ENCODE measurements around the gene SPEN.

The SPEN gene

DNA sequence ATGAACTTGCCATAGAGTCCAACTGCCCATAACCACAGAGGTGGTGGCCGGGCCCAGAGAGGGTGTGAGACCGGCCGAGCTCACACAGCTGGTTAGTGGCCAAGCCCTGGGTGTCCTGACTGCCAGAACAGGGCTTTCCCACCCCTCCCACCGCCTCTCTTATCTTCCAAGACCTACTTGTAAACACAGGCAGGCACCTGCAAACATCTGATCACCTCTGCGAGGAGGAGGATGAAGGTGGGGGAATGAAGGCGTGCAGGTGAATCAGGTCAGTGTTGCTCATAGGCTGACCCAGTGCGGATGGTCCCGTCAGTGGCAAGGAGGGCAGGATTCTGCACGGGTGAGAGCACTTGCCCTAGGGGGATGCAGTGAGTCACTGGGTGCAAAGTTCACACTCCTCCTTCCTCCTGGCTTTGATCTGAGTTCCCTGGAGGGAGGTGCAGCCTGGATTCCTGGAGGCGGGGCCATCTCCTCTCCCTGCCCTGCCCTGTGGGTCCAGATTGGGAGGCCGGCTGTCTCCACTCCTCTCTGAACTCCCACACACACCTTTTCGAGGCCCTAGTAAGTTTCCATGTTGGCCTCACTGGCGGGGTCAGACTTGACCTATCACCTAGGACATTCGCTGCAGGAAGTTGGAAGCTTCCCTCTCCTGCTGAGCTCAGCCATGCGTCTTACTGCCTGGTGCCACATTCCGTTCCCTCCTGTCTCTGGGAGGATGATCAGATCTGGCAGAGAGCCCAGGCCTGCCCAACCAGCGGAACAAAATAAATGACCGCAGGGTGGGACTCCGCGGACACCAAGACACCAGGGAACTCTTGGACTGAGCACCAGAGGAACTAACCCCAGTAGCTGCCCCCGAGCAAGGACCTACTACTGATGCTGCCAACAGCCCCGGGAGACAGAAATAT is 47.3 kb upstream of the SPEN start:
- Histone ChIP-seq H3K4me1 (ENCODE audit: control insufficient read depth, low read length) (peaks cover 3% of the 10 kb centered on the region; the same call in 1 of the 2 replicates), H3F3A (ENCODE audit: control insufficient read depth, insufficient read depth) (no peaks in the 10 kb centered on the region), H3K36me3 (ENCODE audit: control insufficient read depth, low read length) (no peaks in the 10 kb centered on the region), H3K27ac (ENCODE audit: low read depth, low read length) (no peak overlapping the region), H3K9me3 (ENCODE audit: control insufficient read depth, insufficient read depth, low read length) (no peaks in the 10 kb centered on the region), H3K27me3 (ENCODE audit: control insufficient read depth, low read length) (no peaks in the 10 kb centered on the region), H4K20me1 (ENCODE audit: control insufficient read depth, insufficient read depth, low read depth, low read length) (no peaks in the 10 kb centered on the region), H3K4me2 (ENCODE audit: low read length) (no peak overlapping the region), H3K9me2 (replicated peaks; ENCODE audit: control insufficient read depth, low read length) (no peaks in the 10 kb centered on the region), H3K4me3 (ENCODE audit: low read length) (no peak overlapping the region), H3K79me2 (ENCODE audit: control insufficient read depth, low read length) (no peaks in the 10 kb centered on the region)
- TF ChIP-seq EZH2phosphoT487 (IDR thresholded peaks at IDR 0.05; ENCODE audit: borderline replicate concordance, low read length), result no peak
- TF ChIP-seq, protein P1, sequence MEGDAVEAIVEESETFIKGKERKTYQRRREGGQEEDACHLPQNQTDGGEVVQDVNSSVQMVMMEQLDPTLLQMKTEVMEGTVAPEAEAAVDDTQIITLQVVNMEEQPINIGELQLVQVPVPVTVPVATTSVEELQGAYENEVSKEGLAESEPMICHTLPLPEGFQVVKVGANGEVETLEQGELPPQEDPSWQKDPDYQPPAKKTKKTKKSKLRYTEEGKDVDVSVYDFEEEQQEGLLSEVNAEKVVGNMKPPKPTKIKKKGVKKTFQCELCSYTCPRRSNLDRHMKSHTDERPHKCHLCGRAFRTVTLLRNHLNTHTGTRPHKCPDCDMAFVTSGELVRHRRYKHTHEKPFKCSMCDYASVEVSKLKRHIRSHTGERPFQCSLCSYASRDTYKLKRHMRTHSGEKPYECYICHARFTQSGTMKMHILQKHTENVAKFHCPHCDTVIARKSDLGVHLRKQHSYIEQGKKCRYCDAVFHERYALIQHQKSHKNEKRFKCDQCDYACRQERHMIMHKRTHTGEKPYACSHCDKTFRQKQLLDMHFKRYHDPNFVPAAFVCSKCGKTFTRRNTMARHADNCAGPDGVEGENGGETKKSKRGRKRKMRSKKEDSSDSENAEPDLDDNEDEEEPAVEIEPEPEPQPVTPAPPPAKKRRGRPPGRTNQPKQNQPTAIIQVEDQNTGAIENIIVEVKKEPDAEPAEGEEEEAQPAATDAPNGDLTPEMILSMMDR (IDR thresholded peaks at IDR 0.05; ENCODE audit: low read depth, low read length, poor library complexity, severe bottlenecking), result no peak

DNA sequence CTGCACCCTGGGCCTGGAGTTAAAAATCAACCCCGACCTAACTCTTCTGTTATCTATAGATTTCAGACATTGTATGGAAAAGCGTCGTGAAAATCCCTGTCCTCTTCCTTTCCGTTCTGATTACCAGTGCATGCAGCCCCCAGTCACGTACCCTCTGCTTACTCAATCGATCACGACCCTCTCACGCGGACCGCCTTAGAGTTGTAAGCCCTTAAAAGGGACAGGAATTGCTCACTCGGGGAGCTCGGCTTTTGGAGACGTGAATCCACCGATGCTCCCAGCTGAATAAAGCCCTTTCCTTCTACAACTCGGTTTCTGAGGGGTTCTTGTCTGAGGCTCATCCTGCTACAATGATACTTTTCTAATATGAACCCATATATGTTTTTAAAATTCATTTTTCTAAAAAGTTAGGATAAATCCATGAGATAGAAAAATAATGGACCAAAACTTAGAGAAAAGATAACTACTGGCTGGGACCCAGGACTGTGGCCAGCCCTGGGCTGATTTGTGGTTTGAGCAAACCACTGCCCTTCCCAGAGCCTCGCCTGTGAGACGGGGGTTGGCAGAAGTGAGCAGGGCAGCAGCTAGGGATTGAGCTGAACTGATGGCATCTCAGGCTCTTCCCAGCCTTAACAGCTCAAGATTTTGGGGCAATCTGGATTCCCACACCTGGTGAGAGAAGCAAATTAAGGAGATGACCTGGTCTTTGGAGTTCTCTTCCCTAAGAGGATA is 45.1 kb upstream of the SPEN start:
- Histone ChIP-seq H3F3A (ENCODE audit: control insufficient read depth, insufficient read depth) (no peaks in the 10 kb centered on the region), H3K4me2 (ENCODE audit: low read length) (no peak overlapping the region), H3K27ac (ENCODE audit: low read depth, low read length) (no peak overlapping the region), H3K36me3 (ENCODE audit: control insufficient read depth, low read length) (no peaks in the 10 kb centered on the region), H3K9me3 (ENCODE audit: control insufficient read depth, insufficient read depth, low read length) (no peaks in the 10 kb centered on the region), H3K79me2 (ENCODE audit: control insufficient read depth, low read length) (no peaks in the 10 kb centered on the region), H3K4me3 (ENCODE audit: low read length) (no peak overlapping the region), H3K4me1 (ENCODE audit: control insufficient read depth, low read length) (peaks cover 3% of the 10 kb centered on the region; the same call in 1 of the 2 replicates), H3K9me2 (replicated peaks; ENCODE audit: control insufficient read depth, low read length) (no peaks in the 10 kb centered on the region), H3K27me3 (ENCODE audit: control insufficient read depth, low read length) (no peaks in the 10 kb centered on the region), H4K20me1 (ENCODE audit: control insufficient read depth, insufficient read depth, low read depth, low read length) (no peaks in the 10 kb centered on the region)
- TF ChIP-seq, protein P1 (IDR thresholded peaks at IDR 0.05; ENCODE audit: low read depth, low read length, poor library complexity, severe bottlenecking), result no peak
- no peak for TF ChIP-seq EZH2phosphoT487 (IDR thresholded peaks at IDR 0.05; ENCODE audit: borderline replicate concordance, low read length)

DNA sequence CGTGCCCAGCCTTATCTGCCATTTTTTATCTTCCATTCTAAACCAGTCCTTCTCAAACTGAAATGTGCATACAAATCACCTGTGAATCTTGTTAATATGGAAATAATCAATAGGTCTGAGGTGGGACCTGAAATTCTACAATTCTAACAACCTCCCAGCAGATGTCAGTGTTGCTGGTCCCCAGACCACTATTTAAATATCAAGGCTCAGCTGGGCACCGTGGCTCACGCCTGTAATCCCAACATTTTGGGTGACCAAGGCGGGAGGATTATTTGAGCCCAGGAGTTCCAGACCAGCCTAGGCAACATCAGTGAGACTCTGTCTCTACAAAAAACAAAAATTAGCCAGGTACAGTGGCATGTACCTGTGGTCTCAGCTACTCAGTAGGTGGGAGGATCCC is 44.1 kb upstream of the SPEN start:
- Histone ChIP-seq H3F3A (ENCODE audit: control insufficient read depth, insufficient read depth) (no peaks in the 10 kb centered on the region), H3K4me1 (ENCODE audit: control insufficient read depth, low read length) (peaks cover 3% of the 10 kb centered on the region; the same call in 1 of the 2 replicates), H3K79me2 (ENCODE audit: control insufficient read depth, low read length) (no peaks in the 10 kb centered on the region), H3K9me3 (ENCODE audit: control insufficient read depth, insufficient read depth, low read length) (no peaks in the 10 kb centered on the region), H4K20me1 (ENCODE audit: control insufficient read depth, insufficient read depth, low read depth, low read length) (no peaks in the 10 kb centered on the region), H3K27me3 (ENCODE audit: control insufficient read depth, low read length) (no peaks in the 10 kb centered on the region), H3K9me2 (replicated peaks; ENCODE audit: control insufficient read depth, low read length) (no peaks in the 10 kb centered on the region), H3K4me2 (ENCODE audit: low read length) (no peak overlapping the region), H3K4me3 (ENCODE audit: low read length) (no peak overlapping the region), H3K27ac (ENCODE audit: low read depth, low read length) (no peak overlapping the region), H3K36me3 (ENCODE audit: control insufficient read depth, low read length) (no peaks in the 10 kb centered on the region)
- no peak for TF ChIP-seq EZH2phosphoT487 (IDR thresholded peaks at IDR 0.05; ENCODE audit: borderline replicate concordance, low read length)
- TF ChIP-seq, protein P1 (IDR thresholded peaks at IDR 0.05; ENCODE audit: low read depth, low read length, poor library complexity, severe bottlenecking), result peak; percentile 63

All from DOHH2 (cell line).